ENCODE results near the gene TMEM92. TPM values are rescaled to one million over a fixed set of nuclear protein-coding genes. Genes with fewer than 3 reads are reported as not detected.

Gene TMEM92
- total RNA-seq = 11.3 TPM
- long read RNA-seq, transcript TMEM92-202 (5 exons, 573 nt) = major isoform, 7 of 10 reads
- long read RNA-seq, partial matches to known transcripts = 1 of 10 reads
- long read RNA-seq, other reads (novel, unspliced or antisense) = 2 of 10 reads

DNA sequence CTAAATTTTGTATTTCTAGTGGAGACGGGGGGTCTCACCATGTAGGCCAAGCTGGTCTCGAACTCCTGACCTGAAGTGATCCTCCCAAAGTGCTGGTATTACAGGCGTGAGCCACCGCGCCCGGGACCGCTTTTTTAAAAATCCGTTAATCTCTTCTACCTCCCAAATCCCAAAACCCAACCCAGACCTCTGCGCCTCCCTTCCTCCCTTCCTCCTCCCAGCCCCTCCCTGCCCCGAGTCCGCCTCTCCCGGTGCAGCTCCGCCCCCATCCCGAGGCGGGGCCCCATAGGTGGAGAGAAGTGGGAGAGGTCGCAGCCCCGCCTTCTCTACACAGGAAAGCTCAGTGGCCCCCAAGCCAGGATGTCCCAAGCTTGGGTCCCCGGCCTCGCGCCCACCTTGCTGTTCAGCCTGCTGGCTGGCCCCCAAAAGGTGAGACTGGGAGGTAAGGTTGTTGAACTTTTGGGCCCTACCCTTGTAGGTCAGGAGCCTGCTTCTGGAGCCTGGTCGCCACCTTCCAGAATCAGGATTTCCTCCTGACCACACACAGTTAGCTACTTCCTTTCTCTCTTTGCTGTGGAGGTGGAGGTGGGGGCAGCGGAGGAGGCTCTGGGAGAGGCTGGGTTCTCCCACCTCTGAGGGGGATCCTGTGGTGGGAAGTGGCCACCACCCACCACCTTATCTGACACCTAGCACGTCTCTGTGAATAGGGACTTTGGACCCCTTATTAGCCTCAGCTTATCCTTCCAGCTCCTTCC lies at the start of gene TMEM92:
Gene TMEM92, plus strand, starts transcription at position 325 of the 755 bp plus-strand sequence. Its CDS starts 36 bp downstream, at position 361.
- TF ChIP-seq, protein P1, sequence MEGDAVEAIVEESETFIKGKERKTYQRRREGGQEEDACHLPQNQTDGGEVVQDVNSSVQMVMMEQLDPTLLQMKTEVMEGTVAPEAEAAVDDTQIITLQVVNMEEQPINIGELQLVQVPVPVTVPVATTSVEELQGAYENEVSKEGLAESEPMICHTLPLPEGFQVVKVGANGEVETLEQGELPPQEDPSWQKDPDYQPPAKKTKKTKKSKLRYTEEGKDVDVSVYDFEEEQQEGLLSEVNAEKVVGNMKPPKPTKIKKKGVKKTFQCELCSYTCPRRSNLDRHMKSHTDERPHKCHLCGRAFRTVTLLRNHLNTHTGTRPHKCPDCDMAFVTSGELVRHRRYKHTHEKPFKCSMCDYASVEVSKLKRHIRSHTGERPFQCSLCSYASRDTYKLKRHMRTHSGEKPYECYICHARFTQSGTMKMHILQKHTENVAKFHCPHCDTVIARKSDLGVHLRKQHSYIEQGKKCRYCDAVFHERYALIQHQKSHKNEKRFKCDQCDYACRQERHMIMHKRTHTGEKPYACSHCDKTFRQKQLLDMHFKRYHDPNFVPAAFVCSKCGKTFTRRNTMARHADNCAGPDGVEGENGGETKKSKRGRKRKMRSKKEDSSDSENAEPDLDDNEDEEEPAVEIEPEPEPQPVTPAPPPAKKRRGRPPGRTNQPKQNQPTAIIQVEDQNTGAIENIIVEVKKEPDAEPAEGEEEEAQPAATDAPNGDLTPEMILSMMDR (IDR thresholded peaks at IDR 0.05) = no peak
- ATAC-seq (peak; percentile 80), DNase-seq (peak; percentile 92)
- no peaks in the 10 kb centered on the region for H3K9me3 ChIP-seq
- peak within 1 kb of the TSS; percentile 57 for H3K4me3 ChIP-seq
- peak within 1 kb of the TSS; percentile 52 for H3K27ac ChIP-seq
- peaks cover 7% of the 10 kb centered on the region for H3K27me3 ChIP-seq
- no peaks in the 10 kb centered on the region for H3K36me3 ChIP-seq
- intact Hi-C loops (cut with DNase I) = loop anchor here (5.0 kb wide), 1 partner anchor 72 kb away; the partner anchor contains the start of gene COL1A1
- peaks cover 25% of the 10 kb centered on the region for H3K4me1 ChIP-seq

DNA sequence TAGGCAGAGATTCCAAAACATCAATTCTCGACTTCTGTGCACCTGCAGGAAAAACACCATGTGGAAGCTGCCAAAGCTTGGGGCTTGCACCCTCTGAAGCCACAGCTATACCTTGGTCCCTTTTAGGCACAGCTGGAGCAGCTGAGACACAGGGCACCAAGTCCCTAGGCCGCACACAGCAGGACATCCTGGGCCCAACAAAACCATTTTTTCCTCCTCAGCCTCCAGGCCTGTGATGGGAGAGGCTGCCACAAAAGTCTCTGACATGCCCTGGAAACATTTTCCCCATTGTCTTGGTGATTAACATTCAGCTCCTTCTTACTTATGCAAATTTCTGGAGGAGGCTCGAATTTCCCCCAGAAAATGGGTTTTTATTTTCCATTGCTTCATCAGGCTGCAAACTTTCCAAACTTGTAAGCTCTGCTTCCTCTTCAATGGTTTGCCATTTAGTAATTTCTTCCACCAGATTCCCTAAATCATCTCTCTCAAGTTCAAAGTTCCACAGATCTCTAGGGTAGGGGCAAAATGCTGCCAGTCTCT lies 48.5 kb upstream of the TMEM92 start:
- peaks cover 15% of the 10 kb centered on the region for H3K4me1 ChIP-seq
- no peaks in the 10 kb centered on the region for H3K9me3 ChIP-seq
- no peak for DNase-seq
- ATAC-seq = no peak
- H3K27ac ChIP-seq = no peak overlapping the region
- intact Hi-C loops (cut with DNase I) = no loop called here
- TF ChIP-seq, protein P1 (IDR thresholded peaks at IDR 0.05) = no peak
- H3K4me3 ChIP-seq = no peak overlapping the region
- H3K27me3 ChIP-seq = no peaks in the 10 kb centered on the region
- no peaks in the 10 kb centered on the region for H3K36me3 ChIP-seq

DNA sequence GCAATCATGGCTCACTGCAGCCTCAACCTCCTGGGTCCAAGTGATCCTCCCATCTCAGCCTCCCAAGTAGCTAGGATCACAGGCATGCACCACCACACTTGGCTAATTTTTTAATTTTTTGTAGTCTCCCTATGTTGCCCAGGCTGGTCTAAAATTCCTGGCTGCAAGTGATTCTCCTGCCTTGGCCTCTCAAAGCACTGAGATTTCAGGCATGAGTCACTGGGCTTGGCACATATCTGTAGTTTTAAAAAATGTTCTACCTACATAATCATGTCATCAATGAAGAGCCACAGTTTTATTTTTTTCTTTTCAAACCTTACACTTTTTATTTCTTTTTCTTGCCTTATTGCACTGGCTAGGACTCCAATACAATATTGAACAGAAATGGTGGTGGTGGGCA lies 39.7 kb upstream of the TMEM92 start:
- no peaks in the 10 kb centered on the region for H3K36me3 ChIP-seq
- TF ChIP-seq, protein P1 (IDR thresholded peaks at IDR 0.05) = no peak
- H3K4me3 ChIP-seq = no peak overlapping the region
- ATAC-seq (no peak), DNase-seq (no peak)
- no peaks in the 10 kb centered on the region for H3K9me3 ChIP-seq
- no peak overlapping the region for H3K27ac ChIP-seq
- intact Hi-C loops (cut with DNase I) = no loop called here
- H3K27me3 ChIP-seq = no peaks in the 10 kb centered on the region
- no peaks in the 10 kb centered on the region for H3K4me1 ChIP-seq

DNA sequence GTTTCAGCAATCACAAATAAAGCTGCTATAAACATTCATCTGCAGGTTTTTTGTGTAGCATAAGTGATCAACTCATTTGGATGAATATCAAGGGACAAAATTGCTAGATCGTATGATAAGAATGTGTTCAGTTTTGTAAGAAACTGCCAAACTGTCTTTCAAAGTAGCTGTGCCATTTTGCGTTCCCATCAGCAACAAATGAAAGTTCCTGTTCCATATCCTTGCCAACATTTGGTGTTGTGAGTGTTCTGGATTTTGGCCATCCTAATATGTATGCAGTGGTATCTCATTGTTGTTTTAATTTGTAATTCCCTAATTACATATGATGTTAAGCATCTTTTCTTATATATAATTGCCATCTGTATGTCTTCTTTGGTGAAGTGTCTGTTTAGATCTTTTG lies 36.4 kb upstream of the TMEM92 start:
- no peaks in the 10 kb centered on the region for H3K36me3 ChIP-seq
- TF ChIP-seq, protein P1 (IDR thresholded peaks at IDR 0.05) = no peak
- H3K27me3 ChIP-seq = no peaks in the 10 kb centered on the region
- intact Hi-C loops (cut with DNase I) = no loop called here
- ATAC-seq = no peak
- no peaks in the 10 kb centered on the region for H3K4me1 ChIP-seq
- H3K4me3 ChIP-seq = no peak overlapping the region
- H3K27ac ChIP-seq = no peak overlapping the region
- no peak for DNase-seq
- H3K9me3 ChIP-seq = no peaks in the 10 kb centered on the region

DNA sequence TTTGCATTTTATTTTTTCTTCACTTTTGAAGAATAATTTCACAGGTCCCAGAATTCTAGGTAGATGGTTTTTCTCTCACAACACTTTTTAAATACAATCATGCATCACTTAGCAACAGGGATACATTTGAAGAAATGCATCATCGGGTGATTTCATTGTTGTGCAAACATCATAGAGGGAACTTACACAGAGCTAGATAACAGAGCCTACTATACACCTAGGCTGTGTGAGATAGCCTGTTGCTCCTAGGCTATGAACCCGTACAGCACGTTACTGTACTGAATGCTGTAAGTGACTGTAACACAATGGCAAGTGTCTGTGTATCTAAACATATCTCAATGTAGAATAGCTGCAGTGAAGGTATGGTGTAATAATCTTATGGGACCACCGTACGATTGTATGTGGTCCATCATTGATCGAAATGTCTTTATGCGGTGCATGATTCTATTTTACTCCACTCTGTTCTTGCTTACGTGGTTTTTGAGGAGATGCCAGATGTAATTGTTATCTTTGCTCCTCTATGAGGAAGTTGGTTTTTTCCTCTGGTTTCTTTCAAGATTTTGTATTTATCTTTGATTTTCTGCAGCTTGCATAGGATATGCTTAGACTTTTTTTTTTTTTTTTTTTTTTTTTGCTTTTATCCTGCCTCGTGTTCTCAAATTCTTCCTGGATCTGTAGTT lies 35.5 kb upstream of the TMEM92 start:
- ATAC-seq (no peak), DNase-seq (no peak)
- Histone ChIP-seq H3K27me3 (no peaks in the 10 kb centered on the region), H3K9me3 (no peaks in the 10 kb centered on the region), H3K36me3 (no peaks in the 10 kb centered on the region), H3K27ac (no peak overlapping the region), H3K4me3 (no peak overlapping the region), H3K4me1 (no peaks in the 10 kb centered on the region)
- TF ChIP-seq, protein P1 (IDR thresholded peaks at IDR 0.05) = no peak
- intact Hi-C loops (cut with DNase I) = no loop called here

Data from upper lobe of right lung (tissue), 1 donor.